Effector CD4-positive, alpha-beta T cell (primary cell): ENCODE measurements around the gene FBXO7.
A peak's percentile ranks its signal among the peaks of the same experiment; 100 is the strongest.

ENCODE experiments used
- DNase-seq: peaks from one replicate; pipeline ENCODE4 v3.0.0-alpha.2; 2020

Gene FBXO7

DNA sequence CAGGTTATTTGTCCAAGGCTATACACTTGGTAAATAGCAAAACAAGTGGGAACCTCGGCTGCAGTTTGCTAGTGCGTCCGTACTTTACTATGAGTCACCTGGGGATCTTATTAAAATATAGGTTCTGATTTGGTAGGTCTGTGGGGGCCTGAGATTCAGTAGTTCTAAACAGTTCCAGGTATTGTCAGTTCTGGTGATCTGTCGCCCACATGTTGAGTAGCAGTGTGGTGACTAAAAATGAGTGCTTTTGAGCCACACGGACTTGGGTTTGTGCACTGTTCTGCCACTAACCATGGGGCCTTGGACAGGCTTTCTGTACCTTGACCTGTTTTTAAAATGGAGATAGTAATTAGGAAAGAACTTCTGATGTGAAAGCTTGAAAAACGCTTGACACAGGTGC lies 15.7 kb downstream of the FBXO7 start:
- no peak for DNase-seq

DNA sequence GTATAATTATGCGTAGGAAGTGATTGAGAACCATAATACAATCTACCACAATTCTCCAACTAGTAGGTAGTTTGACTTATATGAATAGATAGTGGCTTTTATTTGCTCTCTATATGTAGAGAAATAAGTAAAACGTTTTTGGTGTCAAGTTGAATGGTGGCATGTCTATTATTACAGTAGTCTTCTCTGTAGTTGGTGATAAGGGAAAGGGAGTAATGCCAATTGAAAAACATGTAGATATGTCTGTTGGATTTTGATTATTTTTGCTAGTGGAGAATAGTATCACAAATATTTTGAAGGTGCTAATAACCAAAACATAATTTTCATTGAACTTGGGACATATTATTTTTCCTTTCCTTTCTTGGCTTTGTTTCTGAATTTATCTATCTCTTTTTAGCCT lies 17.5 kb downstream of the FBXO7 start:
- no peak for DNase-seq

DNA sequence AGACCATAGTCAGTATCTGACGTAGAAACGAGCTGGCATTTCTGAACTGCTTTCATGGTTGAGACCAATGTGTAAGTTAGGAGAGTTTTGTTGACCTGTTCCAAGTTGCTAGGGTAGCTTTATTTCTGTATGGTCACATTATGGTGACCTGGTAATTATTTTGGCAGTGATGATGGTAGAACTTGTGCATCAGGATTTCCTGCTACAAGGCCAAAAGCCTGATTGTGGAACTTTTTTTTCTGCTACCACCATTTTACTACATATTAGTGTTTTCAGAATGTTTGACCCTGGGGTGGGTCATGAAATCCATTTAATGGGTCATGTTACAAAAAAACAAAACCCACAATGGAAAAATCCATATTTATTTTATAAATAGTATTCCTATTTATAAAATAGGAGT lies 18.9 kb downstream of the FBXO7 start:
- no peak for DNase-seq

DNA sequence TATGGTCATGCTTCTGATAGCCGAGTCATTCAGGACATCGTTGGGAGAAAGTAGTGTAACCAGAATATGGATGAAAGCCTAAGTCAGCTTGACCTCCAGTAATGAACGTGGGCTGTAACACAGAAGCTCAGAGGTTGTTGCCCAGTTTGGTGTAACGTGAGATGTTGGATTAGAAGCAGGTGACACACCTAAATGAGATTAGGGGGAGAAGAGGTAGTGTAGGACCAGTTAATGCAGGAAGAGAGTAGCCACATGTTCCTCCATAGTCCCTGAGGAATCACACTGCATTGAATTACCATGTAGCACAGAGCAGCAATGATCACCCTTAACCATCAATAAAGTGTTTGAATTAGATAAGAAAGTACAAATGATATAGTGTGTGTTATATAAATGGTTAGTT lies 20.4 kb downstream of the FBXO7 start:
- no peak for DNase-seq

DNA sequence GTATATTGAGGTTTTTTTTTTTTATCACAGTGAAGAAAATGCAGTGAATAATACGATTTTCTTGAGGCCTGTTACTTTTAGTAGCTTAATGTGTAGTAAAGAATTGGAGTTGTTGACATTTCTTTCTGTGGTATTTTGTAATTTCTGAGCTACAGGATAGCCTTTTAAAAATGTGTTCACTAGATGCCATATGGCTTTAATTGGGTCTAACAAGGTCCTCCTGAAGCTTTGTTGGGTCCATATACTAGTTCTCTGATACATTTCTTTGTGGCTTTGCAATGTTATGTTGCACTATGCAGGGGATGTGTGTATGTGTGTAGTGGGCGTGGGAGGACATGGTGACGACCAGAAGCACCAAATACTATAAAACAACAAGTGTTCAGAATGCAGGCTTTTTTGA lies 25.1 kb downstream of the FBXO7 start:
- DNase-seq, result no peak

DNA sequence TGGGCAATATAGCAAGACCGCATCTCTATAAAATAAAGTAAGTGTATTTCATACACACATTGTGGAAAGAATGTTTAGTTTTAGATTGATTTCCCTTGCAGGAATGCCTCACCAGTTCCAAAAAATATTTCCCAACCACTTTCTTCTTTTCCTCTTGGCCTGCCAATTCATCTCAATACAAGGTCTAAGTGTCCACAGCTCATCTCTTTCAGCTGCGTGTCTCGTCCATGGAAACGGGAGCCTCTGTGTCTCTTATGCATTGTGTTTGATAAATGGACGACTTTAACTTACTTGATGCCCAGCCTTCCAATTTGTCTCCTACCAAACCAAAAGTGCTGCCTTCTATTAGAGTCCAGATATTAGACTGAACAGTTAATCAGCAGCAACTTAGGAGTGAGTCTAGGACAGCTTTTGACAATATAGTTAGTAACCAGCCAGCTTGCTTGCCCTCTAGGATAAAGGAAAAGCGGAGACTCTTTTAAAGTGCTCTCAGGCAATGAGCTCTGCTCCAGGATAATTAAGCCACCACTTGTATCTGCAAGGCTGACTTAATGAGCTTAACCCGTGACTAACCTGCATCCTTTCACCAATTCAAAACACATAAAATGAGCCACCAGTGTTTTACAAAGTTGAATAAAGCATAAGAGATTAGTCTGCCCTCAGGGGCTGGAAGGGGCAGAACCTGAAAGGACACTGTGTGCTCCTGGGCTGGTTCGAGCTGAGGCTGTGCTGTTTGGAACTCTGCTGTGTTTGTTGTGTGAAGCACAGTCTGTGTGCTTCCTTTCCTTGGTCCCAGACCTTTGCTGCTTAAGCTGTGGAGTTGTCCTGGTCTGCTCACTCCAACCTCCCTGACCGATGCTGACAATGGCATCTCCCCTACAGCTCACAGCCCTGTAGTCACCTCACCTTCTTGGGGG lies 27.5 kb downstream of the FBXO7 start:
- no peak for DNase-seq

DNA sequence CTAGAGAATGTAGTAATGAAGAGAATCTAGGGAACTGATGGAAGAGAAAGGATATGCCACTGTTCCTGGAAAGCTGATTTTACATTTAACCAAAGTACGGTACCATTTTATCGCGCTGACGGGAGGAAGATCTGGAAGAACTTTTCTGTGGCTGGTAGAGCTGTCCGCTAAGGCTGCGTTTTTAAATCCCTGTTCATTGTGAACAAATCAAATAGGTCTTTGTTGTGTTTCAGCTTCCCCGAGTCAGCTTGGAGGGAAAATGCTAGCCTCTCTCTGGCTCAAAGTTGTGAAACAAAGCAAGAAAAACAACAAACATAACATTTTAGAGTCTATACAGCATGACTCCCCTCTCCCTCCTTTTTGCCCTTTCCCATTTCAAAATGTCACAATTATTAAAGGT lies 34.4 kb downstream of the FBXO7 start:
- no peak for DNase-seq

DNA sequence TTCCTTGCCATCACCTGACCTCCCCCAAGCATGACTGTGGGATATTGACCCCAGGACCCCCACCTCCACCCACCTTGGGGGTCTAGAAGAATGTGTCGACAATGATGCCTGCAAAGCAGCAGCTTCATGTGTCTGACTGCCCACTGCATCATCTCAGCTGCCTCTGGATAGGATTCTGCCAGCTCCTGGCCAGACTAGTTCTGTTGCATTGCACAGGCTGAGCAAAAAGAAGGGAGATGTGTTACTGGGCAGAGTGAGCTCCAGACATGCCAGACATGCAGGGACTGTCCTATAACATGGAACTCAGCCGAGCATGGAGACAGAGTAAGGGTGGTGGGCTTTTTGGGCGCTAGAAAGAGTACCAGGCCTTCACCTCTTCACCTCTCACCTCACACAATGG lies 36.7 kb downstream of the FBXO7 start:
- DNase-seq, result no peak

DNA sequence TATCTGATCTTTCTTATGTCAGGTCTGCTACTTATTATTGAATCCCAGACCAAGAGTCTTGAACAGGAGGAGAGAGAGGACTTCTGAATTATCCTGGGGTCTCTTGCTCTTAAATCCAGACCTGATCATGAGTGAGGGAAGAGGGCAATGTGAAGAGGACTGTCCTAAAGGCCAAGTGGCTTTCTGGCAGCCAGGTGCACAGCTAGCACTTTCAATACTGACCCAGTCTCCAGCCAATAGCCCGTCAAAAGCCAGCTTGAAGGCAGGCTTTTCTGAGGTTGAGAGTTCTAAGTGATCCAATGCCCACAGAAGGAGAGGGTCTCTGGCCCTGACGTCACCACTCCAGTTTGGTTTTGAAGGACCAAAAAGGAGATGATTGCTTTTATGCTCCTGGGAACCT lies 37.2 kb downstream of the FBXO7 start:
- DNase-seq, result no peak

DNA sequence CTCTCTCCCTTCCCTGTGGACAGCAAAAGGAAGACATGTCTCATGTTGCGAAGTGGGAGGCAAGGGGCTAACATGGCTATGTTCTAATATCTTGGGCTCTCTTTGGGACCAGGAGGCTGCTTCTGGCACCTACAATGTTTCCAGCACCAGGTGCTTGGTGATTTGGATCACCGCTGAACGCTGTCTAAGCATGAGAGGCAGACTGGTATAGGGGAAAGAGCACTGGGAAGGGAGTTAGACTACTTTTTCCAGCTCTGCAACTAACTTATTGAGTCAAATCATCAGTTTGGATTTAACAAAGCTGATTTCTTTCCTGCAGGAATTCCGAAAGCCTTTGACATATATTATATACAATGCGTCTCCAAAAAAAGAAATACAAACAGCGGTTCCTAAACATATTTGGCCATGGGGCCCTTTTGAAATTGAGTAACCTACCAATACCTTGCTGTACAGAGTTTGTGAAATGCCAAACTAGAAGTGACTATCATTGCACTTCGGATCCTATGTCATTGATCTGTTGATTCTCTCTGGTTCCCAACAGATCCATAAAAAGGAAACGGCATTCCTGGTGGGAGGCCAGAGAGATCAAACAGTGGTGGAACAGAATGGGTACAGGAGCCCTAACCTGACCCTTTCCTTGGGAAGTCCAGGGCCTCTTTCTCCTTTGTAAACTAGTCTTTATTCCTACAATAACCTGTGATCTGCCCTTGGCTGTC lies 37.8 kb downstream of the FBXO7 start:
- no peak for DNase-seq

DNA sequence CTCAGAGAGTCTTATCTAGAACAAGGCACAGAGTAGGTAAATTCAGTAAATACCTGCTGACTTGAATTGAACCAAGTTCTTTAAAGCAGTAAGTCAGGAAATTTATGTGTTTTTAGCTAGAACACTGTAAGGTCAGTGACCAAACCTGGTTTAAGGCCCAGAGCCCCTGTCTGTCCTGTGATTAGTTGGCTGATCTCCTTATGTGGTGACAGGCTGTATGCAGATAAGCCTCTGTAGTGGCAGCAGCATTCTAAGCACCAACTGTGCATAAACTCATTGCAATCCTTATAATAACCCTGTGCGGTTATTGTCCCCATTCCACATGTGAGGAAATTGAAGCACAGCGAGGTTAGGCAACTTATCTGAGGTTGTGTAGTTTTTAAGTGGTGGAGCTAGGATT lies 40.5 kb downstream of the FBXO7 start:
- DNase-seq, result no peak

DNA sequence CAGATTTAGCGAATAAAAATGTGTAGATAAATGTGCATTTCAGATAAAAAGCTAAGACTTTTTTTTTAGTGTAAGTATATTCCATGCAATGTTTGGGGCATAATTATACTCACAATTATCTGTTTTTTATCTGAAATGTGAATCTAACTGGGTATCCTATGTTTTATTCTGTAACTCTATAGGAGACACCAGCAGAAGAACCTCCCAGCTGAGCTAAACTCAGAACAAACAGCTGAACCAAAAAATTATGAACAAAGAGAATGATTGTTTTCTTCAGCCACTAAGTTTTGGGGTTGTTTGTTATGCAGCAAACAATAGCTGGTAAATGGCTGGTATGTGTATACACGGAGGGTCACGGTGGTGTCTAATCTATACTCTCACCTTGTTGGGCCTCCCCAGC lies 42.9 kb downstream of the FBXO7 start:
- DNase-seq, result no peak

DNA sequence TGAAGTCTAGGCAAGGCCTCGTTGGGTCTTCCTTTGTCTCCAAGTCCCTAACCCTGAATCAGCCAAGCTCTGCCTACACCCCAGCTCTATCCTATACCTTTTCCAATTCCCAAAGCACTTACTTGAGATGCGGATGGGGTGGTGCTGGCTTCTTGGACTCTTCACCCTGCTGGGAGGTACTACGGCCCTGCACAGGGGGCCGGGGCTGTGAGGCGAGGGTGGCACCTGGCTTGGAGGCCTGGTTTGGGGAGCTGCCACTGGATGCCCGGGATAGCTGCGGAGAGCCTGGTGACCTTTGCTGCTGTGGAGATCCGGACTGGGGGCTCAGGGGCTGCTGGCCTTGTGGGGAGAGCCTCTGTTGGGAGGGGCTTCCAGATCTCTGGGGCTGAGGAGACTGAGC lies 43.3 kb downstream of the FBXO7 start:
- no peak for DNase-seq

DNA sequence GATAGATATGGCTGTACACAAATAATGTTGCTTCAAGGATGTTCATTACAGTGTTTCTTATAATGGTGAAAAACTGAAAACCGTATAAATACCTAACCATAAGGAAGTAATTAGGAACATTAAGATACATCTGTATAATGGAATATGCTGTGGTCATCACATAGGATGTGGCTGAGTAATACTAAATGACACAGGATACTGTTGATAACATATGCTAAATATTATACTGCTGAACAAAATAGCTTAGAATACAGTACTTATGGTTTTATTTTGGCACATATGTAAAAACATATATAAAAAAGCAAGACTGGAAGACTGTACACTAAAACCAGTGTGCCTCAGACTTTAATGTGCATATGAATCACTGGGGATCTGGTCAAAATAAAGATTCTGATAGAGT lies 43.8 kb downstream of the FBXO7 start:
- DNase-seq, result no peak

DNA sequence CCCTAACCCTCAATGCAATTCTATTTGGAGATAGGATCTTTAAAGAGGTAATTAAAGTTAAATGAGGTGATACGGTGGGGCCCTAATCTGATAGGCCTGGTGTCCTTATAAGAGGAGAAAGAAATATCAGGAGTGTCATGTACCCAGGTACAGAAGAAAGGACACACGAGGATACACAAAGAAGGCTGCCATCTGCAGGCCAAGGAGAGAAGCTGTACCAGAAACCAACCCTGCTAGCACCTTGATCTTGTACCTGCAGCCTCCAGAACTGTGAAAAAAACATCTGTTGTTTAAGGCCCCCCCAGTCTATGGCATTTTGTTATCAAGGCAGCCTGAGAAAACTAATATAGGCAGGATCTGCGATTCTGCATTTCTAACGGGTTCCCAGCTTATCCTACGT lies 44.2 kb downstream of the FBXO7 start:
- no peak for DNase-seq

DNA sequence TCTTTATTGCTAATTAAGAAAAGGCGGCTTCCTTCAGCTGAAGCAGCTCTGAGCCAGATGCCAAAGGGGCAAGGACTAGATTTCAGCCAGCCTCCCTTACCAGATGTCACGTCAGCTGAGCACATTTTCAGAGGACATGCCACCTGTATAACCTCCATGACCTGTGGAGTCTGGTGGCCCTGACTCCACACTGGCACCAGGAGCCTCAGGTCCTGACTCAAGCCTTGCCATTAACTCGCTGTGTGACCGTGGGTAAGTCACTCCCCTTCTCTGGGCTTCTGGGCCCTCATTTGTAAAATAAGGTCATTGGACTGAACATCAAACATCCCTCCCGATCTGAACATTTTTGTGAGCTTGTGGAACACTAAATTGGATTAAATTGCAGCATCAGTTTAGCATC lies 46.0 kb downstream of the FBXO7 start:
- no peak for DNase-seq

DNA sequence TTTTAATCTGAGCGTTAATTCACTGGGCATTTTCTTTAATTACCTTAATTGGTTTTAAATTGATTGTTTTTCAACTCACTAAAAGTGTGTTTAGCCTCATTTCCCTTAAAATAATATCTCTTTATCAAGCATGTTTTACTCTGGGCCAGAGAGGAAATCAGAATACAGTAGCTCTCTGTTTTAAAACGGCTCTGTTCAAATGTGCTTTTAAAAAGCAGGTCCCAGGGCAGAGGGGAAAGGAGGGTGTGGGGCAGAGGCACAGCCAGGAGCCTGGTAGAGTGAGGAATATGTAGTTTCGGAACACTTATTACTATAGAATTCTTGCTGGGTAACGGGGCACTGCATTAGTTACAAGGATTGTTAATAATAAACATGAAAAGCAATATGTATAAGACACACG lies 47.6 kb downstream of the FBXO7 start:
- DNase-seq, result no peak

DNA sequence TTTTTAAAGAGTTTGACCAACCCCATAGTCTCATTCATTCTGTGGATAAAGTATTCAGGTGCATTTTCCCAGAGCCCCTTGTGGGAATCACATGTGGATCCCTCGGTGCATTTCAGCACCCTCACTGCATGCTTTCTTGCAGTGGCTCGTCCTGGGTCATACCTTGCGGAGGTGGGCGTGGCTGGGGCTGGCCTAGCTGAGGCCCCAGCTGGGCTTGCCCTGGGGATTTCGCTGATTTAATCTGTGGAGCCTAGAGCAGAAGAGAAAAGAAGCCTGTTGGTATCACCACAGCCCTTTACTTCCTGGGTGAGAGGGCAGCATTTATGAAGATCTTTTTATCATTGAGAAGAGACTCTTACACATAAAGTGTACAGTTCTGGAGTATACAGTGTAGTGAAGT lies 53.1 kb downstream of the FBXO7 start:
- no peak for DNase-seq

DNA sequence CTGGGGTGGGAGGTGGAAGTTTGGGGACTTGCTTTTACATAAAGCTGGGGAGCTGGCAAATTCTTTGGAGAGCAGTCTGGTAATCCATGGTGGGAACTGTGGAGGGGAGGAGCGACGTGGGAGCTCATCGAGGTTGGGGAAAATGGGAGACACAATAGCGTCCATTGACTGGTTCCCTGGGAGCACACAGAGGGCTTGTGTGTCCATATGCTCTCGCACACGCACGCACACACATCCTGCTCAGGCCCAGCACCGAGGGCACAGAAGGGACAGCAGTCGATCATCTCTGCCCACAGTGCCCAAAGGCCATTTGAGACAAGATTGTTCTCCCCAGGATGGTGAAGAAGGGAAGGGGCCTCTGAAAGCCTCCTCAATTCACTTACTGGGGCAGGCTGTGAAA lies 53.7 kb downstream of the FBXO7 start:
- no peak for DNase-seq

DNA sequence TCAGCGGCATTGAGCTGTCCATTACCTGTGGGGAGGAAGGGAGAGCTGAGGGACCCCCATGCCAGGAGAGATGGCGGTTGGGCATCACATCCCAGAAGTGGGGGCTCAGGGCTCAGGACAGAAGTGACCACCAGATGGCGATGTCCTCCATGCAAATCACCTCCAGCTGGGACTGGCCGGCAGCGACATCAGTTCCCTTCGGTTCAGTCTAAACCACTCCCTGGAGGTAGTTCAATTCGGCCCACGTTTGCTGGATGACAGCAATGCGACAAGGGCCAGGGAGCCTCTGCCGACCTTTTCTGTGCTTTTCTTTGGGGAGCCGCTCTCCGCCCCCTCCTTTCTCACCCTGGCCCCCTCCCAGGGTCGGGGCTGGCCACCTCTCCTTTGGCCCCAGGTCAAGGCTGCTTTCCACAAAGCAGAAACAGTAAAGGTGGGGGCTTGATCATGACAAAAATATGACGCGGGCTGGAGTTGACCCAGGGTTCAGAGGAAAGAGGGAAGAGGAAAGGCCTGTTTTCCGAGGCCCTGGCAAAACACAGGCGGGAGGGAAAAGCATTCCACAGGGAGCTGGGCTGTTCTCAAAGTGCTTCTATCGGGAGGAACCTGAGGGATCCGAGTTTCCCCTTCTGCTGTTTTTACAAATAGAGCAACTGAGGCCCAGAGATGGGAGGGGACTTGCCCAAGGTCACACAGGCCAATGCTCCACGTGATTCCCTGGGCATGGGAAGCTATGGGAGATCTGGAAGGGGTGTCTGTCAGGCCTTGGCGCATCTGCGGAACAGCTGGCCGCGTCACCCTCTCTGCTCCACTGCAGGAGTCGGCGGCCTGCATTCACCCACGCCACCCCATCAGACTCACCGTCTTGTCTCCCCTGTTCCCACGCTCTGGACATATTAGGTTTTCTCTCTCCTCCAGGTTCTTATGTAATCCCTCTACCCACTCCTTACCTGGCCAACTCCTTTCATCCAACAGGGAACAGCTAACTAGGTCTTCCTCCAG lies 54.7 kb downstream of the FBXO7 start:
- peak; percentile 35 for DNase-seq

DNA sequence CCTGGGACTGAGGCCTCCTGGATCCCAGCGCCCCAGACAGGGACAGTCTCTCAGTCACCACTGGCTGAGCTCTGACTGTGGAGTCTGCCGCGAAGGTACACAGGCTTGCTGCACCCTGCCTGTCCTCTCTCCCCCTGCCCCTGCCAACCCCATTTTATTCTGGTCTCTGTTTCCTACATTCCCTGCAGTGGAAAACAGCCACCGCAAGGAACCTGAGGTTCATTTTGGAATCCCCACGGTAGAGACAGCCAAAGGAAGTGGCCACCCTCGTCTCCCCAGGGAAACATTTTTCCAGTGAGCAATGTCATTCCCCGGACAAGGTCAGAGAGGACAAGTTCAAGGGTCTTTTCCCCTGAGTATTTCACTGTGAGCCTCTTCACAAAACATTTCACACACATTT lies 56.6 kb downstream of the FBXO7 start:
- no peak for DNase-seq

DNA sequence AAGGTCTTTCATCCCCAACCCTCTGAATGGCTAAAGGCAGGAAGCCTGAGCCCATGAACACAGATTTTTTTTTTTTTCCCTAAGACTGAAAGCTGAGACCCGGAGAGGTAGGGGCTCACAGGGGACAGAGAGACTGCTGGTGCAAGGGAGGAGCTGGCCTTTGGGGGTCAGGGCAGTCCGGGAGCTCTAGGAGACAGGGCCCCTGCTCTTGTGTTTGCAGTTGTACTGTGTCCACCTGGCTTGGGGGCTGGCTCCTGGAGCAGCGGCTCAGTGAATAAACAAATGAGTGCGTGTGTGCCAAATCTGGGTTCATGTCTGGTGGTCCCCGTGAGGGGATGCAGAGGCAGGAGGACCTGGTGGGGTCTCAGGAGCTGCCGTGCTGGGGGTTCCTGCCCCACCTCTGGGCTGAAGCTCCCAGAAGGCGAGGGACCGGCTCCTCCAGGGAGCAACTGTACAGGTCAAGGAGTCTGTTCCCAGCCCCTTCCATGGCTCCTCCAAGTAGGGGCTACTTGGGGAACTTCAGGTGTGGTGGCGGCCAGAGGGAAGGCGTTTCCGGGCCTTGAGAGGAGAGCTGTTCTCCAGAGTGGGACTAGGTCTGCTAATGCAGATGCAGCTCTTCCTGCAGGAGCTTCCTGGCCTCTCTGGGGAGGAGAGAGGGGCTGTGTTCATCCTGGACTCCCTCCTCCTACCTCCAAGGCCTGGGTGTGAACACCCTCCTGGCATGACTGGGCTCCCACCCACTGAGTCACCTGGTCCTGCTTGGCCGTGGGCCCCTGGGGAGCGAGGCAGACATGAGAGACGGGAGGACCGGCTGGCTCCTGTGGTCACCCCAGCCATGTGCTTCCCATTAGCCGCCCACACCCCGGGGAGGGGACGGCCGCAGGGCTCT lies 57.6 kb downstream of the FBXO7 start:
- DNase-seq, result no peak
